ENCODE data around the gene CEP97.
"Not testable (repeated sequence)": the region's sequence is repeated elsewhere in the genome, so short reads cannot be mapped to it uniquely, and the experiment has no call there.

Gene CEP97, protein sequence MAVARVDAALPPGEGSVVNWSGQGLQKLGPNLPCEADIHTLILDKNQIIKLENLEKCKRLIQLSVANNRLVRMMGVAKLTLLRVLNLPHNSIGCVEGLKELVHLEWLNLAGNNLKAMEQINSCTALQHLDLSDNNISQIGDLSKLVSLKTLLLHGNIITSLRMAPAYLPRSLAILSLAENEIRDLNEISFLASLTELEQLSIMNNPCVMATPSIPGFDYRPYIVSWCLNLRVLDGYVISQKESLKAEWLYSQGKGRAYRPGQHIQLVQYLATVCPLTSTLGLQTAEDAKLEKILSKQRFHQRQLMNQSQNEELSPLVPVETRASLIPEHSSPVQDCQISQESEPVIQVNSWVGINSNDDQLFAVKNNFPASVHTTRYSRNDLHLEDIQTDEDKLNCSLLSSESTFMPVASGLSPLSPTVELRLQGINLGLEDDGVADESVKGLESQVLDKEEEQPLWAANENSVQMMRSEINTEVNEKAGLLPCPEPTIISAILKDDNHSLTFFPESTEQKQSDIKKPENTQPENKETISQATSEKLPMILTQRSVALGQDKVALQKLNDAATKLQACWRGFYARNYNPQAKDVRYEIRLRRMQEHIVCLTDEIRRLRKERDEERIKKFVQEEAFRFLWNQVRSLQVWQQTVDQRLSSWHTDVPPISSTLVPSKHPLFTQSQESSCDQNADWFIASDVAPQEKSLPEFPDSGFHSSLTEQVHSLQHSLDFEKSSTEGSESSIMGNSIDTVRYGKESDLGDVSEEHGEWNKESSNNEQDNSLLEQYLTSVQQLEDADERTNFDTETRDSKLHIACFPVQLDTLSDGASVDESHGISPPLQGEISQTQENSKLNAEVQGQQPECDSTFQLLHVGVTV

DNA sequence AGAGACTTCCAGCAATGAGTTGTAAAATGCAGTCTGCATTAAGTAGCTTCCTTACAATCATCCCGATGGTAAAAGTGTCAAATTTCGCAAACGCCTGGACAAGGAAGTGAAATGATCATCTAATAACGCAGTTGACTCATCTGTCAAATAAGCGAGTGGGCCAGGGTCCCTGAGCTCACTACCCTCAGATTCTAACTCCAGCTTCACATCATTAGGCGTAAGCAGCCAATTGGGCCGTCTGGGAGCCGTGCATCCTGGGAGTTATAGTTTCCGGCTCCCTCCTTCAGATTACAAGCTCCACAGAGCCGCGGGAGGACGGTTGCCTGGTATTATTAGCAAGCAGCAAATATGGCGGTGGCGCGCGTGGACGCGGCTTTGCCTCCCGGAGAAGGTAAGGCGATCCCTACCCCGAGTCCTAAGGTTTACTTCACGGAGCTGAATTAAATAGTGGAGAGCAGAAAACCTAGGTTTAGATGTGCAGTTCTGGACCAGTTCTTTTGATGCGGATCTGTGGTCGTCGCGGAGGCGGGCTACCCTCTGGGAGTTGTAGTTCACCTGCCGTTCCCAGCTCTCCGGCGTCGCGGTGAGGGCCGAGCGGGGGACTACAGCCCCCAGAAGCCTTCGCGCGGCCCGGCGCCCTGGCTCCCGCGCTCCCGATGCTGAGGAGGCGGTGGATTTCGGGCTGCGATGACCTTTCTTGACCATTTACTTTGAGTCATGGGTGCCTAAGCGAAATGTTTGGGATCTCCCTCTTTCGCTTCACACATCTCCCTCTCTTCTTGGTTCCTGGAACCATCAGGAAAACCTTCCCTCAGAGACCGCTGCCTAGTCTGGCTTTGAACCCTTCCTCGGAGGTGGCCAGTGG is at the start of gene CEP97:
Gene CEP97, plus strand, starts transcription at position 286 of the 865 bp plus-strand sequence. Its CDS starts 63 bp downstream, at position 349.
- DNase-seq (ENCODE audit: low spot score), result peak; percentile 80

DNA sequence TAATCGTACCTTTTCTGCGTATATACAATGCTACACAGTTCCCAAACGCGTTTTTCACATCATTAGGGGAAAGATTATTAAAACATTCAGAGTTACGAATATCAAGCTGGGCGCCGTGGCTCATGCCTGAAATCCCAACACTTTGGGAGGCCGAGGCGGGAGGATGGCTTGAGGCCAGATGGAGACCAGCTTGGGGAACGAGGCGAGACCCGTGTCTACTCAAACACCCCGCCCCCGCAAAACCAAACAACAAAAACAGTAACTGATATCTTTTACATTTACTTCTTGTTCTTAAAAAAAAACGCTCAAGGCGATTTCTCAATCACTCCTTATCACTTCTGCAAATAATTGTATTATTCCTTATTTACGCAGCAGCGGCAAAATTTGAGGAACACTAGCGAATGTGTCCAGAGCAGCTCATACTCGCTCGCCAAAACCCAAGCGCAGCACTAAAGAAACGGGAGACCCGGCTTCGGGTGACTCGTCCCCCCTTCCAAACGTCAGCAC is 48.7 kb upstream of the CEP97 start:
- DNase-seq (ENCODE audit: low spot score), result no peak

DNA sequence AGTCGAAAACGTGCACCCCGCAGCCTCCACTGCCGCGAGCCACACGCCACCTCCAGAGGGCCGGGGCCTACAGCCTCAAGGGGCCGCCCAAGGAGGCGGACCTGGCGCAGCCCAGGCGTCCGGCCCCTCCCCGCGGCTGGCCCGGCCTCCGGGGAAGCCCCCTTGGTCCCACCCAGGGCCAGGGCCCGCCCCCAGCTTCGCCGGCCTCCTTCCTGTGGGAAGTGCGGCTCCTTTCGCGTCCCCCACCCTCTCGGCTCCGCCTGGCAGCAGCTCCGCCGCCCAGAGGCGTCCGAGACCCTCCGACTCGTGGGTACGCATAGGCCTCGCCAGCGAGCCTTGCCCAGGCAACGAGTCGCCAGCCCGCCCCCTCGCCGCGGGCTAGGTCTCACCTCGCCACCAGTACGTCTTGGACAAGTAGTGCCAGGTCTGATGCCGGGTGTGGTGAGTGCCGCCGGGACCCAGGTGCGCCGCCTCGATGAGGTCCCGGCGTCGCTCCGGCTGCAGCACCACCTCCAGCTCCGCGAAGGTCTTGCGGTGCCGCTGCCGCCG is 48.1 kb upstream of the CEP97 start:
- peak; percentile 94 for DNase-seq (ENCODE audit: low spot score)

DNA sequence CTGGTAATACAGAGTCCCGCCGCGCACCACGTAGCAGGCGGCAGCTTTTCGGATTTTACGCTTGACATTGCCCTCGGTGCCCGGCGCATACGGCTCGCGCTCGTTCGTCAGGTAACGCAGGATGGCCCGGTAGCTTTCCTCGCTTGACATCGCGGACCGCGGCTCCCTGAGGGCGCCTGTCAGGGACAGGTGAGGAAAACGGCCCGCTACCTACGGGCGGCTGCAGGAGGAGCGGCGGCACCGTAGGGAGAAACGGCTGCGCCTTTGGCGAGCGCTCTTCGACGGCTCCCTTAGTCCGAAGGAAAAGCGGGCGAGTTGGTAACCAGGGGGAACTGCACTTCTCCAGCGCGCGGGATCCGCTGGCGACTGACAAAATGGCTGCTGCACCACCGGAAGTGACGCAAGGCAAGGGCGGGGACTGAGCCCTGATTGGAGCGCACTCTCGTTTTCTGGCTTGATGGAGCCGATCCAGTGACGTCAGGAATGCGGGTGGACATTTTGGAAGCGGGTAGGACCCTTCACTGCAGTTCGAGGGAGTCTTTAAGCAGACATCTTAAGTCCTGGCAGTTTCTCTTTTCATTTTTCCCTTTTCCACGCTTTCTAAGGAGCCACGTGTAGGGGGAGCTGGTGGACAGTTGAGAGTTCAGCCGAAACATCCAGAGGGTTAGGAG is 47.5 kb upstream of the CEP97 start, which contains the start of gene ZBTB11:
Gene ZBTB11, minus strand, starts transcription at position 368 of the 671 bp plus-strand sequence. Its CDS starts 218 bp downstream, at position 150.
- peak; percentile 98 for DNase-seq (ENCODE audit: low spot score)

DNA sequence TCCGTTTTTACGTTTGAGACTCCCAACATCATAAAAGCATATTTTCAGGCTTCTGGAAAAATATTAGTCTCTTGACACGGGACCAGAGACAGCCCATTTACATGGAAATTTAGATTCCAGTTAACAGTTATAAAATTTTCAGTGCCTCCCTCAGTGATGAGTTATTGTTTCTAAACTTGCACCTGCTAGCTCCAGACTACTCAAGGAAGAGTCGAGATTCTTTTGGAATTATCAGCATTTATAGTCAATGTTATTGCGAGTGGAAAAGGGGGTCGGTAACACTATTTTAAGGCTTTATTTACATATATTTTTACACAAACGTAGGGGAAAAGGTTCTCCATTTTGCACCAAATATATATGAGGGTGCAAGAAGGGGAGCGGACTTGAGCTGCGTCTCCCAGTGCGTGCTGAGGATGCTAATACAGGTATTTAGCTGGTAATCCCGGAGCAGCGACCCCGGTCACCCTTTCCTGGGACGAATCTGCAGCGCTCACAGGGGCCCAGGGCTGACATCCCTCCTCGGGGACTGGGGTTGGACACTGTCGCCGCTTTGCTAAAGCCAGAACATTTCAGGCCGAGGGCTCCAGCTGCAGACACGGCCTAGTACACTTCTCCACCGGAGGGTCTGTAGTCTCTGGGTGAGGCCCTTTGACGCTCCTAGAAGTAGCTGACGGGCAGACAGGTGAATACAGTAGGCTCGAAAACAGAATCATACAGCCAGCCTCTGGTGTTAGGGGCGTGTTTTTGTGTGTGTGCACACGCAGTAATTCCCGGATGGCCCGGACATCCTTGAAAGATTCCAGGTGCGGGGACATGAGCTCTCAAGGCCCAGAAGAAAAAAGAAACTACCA is 46.8 kb upstream of the CEP97 start:
- DNase-seq (ENCODE audit: low spot score), result no peak

DNA sequence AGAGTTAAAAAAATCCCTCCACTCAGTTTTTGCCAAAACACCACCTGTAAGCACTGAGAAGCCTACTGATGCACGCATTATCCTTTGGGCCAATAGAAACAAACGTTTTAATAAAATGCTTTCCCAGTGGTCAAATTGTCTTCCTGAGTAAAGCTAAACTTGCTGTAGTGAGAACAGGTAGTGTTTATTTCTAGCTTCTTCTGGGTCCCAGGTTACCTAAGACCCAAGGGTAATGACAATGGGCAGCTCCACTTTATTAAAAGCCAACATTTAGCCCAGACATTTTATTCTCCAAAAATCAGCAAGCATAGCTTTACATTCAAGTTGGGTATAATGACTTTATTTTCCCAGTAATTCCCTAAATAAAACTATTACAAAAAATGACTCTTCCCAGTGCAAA is 45.6 kb upstream of the CEP97 start:
- not testable (repeated sequence) for DNase-seq (ENCODE audit: low spot score)

DNA sequence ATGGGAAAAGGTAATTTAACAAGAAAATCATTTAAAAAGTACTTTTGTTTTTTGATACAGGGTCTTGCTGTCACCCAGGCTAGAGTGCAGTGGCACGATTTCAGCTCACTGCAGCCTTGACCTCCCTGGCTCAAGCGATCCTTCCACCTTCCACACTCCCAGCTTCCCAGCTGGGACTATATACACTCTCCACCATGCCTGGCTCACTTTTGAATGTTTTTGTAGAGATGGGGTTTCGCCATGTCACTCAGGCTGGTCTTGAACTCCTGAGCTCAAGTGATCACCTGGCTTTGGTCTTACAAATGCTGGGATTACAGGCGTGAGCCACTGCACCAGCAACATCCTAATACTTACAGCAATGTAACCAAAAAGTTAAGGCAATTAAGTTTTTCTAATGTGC is 43.9 kb upstream of the CEP97 start:
- DNase-seq (ENCODE audit: low spot score), result no peak

DNA sequence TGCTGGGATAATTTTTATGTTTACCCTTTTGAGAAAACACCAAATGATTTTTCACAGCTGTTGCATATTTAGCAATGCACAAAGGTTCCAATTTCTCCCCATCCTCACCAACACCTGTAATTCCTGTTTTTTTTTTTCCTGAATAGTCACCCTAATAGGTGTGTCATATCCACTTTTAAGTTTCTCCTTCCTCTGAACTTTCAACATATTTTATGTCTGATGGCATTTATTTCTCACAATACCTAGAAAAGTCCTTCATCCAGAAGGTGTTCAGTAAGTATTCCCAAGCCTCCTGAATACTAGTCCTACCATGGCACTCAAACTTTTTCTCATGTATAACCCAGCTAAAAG is 39.4 kb upstream of the CEP97 start:
- DNase-seq (ENCODE audit: low spot score), result no peak

DNA sequence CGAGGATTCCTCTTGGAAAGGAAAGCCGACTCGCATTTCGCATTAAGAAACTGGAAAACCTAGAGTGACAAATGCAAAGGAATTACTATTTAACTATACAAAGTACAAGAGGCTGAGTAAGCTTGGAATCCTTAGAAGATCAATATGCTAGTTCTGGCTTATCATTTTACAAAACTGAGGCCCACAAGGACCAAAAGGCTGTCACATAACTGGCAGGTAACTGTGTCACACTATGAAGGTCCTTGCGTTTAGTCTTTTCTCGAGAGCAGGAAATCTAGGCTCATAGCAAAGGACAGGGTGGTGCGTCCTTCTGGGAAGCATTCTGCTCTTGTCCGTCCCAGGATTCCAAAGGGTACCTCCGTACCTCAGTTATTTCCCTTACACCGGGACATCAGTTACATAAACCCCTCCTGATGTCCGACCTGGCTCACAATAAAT is 38.5 kb upstream of the CEP97 start:
- no peak for DNase-seq (ENCODE audit: low spot score)

DNA sequence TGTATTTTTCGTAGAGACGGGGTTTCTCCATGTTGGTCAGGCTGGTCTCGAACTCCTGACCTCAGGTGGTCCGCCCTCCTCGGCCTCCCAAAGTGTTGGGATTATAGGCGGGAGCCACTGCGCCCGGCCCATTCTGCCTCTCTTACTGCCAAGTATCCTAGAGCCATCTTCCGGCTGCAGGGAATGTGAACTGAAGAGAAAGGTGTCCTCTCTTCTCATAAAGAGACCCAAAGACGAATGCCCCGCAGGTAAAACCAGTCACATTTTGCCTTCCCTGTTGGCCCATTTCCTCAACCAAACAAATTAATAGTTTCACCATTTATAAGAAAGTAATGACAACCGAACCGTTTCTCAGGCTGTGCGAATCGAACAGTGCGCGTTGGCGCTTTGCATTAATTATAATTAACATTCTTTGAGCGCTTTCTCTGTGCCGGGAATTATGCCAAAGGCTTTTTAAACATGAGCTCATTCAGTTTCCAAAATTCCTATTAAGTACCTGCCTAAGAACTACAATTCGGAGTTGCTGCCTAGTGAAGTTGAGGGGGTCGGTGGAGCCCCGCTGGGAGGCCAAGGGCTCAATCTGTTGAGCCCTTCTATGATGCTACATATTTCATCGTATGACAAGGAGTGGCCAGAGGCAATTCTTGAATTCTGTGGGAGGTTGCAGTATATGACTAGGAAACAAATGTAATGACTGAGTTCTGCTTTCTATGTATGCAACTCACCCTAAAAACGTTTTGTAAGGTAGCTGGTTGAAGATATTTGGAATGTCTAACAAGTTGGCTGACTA is 37.1 kb upstream of the CEP97 start:
- DNase-seq (ENCODE audit: low spot score), result no peak

DNA sequence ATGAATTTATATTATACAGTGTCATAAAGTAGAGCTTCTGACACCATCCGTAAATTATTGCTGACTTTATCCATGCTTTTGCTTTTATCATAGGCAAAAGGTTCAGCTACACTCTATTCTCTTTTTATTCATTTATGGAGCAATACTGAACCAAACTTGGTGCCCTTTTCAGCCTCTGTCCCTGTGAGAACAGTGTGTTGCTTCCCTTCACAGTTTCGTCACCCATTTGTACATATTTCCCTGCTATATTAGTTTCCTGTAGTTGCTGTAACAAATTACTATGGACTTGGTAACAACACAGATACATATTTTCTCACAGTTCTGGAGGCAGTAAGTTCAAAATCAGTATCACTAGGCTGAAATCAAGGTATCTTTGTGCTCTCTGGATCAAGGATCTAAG is 35.1 kb upstream of the CEP97 start:
- DNase-seq (ENCODE audit: low spot score), result no peak

DNA sequence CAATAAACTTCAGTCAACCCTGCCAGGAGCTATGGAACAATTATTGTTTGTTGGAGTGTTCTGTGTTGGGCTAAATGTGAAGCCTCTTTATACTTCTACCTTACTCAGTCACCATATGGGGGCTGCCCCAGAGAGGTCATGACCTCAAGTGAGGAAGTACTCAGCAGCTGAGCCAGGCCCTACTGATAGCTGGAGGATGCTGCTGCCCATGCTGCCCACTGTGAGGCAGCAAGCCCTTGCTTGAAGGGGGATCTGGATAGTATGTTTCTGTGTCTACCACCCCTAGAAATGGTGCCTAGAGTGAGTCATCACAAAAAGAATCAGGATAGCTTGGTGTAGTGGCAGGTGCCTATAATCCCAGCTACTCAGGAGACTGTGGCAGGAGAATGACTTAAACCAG is 33.4 kb upstream of the CEP97 start:
- no peak for DNase-seq (ENCODE audit: low spot score)

DNA sequence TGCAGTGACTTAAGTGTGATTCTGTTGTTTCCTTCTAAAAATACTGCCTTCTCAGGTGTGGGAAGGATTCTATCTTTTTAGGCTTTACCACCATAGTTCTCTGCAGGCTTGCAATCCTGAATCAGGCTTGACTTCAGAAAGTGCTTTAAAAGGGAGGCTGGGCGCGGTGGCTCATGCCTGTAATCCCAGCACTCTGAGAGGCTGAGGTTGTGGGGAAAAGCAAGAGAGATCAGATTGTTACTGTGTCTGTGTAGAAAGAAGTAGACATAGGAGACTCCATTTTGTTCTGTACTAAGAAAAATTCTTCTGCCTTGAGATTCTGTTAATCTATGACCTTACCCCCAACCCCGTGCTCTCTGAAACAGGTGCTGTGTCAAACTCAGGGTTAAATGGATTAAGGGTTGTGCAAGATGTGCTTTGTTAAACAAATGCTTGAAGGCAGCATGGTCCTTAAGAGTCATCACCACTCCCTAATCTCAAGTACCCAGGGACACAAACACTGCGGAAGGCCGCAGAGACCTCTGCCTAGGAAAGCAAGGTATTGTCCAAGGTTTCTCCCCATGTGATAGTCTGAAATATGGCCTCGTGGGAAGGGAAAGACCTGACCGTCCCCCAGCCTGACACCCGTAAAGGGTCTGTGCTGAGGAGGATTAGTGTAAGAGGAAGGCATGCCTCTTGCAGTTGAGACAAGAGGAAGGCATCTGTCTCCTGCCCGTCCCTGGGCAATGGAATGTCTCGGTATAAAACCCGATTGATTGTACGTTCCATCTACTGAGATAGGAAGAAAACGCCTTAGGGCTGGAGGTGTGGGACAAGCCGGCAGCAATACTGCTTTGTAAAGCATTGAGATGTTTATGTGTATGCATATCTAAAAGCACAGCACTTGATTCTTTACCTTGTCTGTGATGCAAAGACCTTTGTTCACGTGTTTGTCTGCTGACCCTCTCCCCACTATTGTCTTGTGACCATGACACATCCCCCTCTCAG is 32.4 kb upstream of the CEP97 start:
- DNase-seq (ENCODE audit: low spot score), result not testable (repeated sequence)

DNA sequence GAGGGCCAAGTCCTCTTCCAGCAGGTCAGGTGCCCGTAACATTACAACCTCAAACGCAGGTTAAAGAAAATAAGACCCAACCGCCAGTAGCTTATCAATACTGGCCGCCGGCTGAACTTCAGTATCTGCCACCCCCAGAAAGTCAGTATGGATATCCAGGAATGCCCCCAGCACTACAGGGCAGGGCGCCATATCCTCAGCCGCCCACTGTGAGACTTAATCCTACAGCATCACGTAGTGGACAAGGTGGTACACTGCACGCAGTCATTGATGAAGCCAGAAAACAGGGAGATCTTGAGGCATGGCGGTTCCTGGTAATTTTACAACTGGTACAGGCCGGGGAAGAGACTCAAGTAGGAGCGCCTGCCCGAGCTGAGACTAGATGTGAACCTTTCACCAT is 30.9 kb upstream of the CEP97 start:
- DNase-seq (ENCODE audit: low spot score), result peak; percentile 25

DNA sequence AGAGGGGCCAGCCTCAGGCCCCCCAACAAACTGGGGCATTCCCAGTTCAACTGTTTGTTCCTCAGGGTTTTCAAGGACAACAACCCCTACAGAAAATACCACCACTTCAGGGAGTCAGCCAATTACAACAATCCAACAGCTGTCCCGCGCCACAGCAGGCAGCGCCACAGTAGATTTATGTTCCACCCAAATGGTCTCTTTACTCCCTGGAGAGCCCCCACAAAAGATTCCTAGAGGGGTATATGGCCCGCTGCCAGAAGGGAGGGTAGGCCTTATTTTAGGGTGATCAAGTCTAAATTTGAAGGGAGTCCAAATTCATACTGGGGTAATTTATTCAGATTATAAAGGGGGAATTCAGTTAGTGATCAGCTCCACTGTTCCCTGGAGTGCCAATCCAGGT is 29.6 kb upstream of the CEP97 start:
- DNase-seq (ENCODE audit: low spot score), result not testable (repeated sequence)

DNA sequence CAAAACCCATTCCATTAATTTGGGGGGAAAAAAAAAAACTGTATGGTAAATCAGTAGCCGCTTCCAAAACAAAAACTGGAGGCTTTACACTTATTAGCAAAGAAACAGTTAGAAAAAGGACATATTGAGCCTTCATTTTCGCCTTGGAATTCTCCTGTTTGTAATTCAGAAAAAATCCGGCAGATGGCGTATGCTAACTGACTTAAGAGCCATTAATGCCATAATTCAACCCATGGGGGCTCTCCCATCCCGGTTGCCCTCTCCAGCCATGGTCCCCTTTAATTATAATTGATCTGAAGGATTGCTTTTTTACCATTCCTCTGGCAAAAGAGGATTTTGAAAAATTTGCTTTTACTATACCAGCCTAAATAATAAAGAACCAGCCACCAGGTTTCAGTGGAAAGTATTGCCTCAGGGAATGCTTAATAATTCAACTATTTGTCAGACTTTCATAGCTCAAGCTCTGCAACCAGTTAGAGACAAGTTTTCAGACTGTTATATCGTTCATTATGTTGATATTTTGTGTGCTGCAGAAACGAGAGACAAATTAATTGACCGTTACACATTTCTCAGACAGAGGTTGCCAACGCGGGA is 28.5 kb upstream of the CEP97 start:
- peak; percentile 23 for DNase-seq (ENCODE audit: low spot score)
